ENCODE measurements around the gene BICDL1.

- TF ChIP-seq CTCF (IDR thresholded peaks at IDR 0.05; ENCODE audit: insufficient read depth, low read length) (no peak), POLR2AphosphoS5 (IDR thresholded peaks at IDR 0.05; ENCODE audit: low read depth) (no peak)
Measured at GRCh38 chr12:120089796-120090195, 100.8 kb downstream of the BICDL1 start.
